ENCODE results near the gene ZNF536.

The ZNF536 gene

GRCh38 chr19:30519607-30520205 lies 147.5 kb downstream of the ZNF536 start:
- no peak for DNase-seq (ENCODE audit: low read depth in 1 of 2, low spot score in 1 of 2)
- TF ChIP-seq JUND (IDR thresholded peaks at IDR 0.05; ENCODE audit: low read depth): no peak
- in situ Hi-C loops (cut with HindIII; ENCODE audit: low pct_unique_long_range_greater_than_20kb, low sequenced_read_pairs): no loop called here

DNA sequence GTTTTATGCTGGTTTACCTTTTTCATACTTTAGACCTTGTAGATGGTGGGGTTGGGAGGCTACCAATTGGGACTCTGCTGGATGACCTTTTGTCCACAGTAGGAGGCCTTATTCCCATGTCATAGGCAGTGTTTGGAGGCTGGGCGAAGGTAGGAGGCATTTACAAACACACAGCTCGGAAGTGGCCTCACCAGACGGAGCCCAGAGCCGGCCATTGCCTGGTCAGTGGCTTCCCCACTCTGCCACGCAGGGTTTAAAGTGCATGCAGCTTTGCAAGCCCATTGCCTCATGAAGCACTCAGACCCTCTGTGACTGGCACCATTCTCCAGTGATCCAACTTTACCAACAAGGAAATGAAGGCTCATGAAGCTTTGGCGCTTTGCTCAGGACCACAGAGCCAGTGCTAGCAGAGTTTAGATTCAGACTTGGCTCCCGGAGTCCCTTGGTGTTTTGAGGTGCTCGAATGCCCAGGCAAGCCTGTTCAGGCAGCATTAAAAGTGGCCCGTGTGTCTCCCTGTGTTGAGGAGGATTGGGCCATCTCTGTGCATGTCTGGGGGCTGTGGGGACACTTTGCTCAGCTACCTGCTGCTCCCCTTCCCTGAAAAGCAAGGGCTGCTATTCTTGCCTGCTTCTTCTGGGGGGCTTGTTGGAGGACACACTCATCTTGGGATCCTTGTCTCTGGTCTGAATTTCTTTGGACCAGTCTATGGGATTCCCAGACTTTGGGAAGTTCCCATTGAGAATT lies 148.7 kb downstream of the ZNF536 start:
- TF ChIP-seq JUND (IDR thresholded peaks at IDR 0.05; ENCODE audit: low read depth): no peak
- no peak for DNase-seq (ENCODE audit: low read depth in 1 of 2, low spot score in 1 of 2)
- in situ Hi-C loops (cut with HindIII; ENCODE audit: low pct_unique_long_range_greater_than_20kb, low sequenced_read_pairs): no loop called here

DNA sequence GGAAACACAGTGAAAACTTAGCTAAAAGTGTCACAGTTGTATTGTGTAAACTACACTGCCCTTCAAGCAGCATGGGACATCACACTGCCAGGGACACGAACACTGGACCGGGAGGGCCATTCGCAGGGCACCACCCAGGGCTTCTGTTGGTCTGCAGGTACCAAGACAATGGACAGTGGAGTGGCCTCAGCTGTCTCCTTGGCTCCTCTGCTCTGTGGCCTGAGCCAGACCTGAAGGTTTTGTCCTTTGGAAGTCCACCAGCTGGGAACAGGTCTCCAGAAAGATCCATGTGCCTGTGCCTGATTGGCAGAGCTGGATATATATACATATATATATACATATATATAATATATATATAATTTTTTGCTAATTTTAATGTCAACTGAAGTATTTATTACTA lies 149.8 kb downstream of the ZNF536 start:
- DNase-seq (ENCODE audit: low read depth in 1 of 2, low spot score in 1 of 2): no peak
- no peak for TF ChIP-seq JUND (IDR thresholded peaks at IDR 0.05; ENCODE audit: low read depth)
- in situ Hi-C loops (cut with HindIII; ENCODE audit: low pct_unique_long_range_greater_than_20kb, low sequenced_read_pairs): no loop called here

DNA sequence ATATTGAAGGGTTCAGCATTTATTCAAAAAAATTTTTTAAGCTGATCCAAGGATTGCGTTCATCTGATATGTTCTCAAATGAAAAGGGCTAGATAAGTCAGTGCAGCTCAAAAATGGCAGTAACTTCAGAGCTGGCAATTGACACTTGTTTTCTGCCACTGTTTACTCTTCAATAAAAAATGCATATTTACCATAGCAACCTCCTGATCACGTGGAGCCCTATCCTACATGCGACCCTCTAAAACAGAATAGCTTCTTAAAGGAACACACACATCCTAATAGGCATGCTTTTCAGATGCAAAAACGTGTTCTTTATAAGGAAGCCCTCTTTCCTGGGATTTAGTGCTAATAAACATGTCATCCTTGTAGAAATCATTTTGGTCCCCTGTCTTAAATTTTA lies 150.2 kb downstream of the ZNF536 start:
- TF ChIP-seq JUND (IDR thresholded peaks at IDR 0.05; ENCODE audit: low read depth): no peak
- DNase-seq (ENCODE audit: low read depth in 1 of 2, low spot score in 1 of 2): no peak
- in situ Hi-C loops (cut with HindIII; ENCODE audit: low pct_unique_long_range_greater_than_20kb, low sequenced_read_pairs): no loop called here

DNA sequence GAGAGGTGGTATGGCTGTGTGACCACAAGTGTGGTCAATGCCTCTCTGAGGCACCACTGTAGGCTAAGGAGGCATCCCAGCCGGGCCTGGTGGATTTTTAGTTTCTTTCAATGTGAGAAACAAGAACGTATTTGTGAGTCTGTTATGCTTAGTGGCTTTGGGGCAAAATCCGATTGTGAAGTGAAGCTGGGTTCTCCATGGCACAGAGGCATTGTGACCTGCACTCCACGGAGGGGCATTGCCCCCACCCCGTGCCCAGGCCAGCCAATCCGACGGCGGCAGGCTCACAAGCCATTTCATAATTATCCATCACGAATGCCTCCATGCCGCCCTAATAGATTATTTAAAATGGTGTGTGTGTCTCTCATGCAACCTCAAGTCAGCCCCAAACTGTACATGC lies 151.6 kb downstream of the ZNF536 start:
- TF ChIP-seq JUND (IDR thresholded peaks at IDR 0.05; ENCODE audit: low read depth): no peak
- in situ Hi-C loops (cut with HindIII; ENCODE audit: low pct_unique_long_range_greater_than_20kb, low sequenced_read_pairs): no loop called here
- DNase-seq (ENCODE audit: low read depth in 1 of 2, low spot score in 1 of 2): no peak

DNA sequence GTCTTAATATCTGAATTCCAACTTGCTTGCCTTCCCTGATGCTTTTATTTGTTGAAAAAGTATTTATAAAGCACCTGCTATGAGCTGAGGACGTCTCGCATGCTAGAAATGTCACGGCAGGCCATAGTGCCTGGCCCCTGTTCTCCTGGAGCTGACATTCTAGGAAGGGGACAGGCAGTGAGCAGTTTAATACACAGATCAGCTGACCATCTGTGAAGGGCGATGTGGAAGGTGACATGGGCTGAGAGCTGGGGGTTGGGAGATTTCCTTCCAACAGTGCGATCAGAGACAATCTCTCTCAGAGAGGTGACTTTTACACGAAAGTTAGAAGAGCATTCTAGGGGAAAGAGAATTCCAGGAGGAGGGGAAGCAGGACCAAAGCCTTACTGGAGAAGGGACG lies 153.2 kb downstream of the ZNF536 start:
- no peak for TF ChIP-seq JUND (IDR thresholded peaks at IDR 0.05; ENCODE audit: low read depth)
- in situ Hi-C loops (cut with HindIII; ENCODE audit: low pct_unique_long_range_greater_than_20kb, low sequenced_read_pairs): no loop called here
- no peak for DNase-seq (ENCODE audit: low read depth in 1 of 2, low spot score in 1 of 2)

DNA sequence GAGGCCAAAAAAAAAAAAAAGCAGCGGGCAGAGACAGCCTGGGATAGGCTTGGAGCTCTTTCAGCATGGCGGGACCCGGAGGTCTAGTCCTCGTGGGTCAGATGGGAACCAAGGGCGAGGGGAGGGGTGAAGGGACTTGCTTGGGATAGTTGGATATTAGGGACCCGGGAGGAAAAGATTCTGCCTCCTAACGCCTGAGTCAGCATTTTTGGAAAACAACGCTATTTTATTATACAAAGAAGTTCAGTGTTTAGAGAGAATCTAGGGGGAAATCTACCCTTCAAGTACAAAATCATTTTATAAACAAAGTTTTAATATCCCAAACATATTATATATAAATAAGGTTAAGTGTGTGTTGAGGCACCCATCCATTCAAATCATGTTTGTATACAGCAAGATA lies 156.7 kb downstream of the ZNF536 start:
- DNase-seq (ENCODE audit: low read depth in 1 of 2, low spot score in 1 of 2): no peak
- no peak for TF ChIP-seq JUND (IDR thresholded peaks at IDR 0.05; ENCODE audit: low read depth)
- in situ Hi-C loops (cut with HindIII; ENCODE audit: low pct_unique_long_range_greater_than_20kb, low sequenced_read_pairs): no loop called here

DNA sequence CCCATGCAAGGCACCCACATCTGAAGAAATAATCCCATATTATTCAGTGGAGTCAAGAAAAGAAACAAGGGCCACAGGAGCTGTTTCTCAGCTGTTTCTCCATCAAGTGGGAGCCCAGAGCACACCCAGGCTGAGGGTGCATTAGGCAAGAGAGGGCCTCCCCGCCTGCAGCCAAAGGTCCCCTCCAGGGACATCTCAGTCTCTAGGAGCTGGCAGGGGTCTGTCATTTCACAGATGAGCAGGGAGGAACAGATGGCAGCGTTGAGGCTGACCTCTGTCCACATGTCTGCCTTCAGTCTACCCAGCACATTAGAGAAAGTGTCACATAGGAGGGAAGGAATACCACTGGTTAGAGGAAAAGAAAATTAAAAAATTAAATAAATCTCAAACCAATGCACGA lies 157.7 kb downstream of the ZNF536 start:
- in situ Hi-C loops (cut with HindIII; ENCODE audit: low pct_unique_long_range_greater_than_20kb, low sequenced_read_pairs): no loop called here
- no peak for DNase-seq (ENCODE audit: low read depth in 1 of 2, low spot score in 1 of 2)
- no peak for TF ChIP-seq JUND (IDR thresholded peaks at IDR 0.05; ENCODE audit: low read depth)

DNA sequence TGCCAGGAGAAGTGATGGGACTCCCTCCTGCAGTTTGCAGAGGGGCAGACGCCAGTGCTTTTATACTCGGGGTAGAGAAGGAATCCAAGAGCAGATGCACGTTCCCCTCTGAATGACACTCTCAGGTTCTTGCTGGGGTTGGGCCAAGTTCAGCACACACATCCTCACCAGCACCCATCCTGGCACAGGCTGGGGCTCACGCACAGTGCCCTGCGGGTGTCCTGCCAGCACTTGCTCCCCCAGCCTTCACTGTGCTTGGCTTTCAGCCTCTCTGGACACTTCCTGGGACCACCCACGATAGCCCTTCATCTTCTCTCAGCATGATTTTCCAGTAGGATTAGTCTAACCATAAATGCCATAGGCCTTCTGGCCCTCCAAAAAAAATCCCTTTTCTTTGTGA lies 158.6 kb downstream of the ZNF536 start:
- in situ Hi-C loops (cut with HindIII; ENCODE audit: low pct_unique_long_range_greater_than_20kb, low sequenced_read_pairs): no loop called here
- DNase-seq (ENCODE audit: low read depth in 1 of 2, low spot score in 1 of 2): no peak
- TF ChIP-seq JUND (IDR thresholded peaks at IDR 0.05; ENCODE audit: low read depth): no peak

DNA sequence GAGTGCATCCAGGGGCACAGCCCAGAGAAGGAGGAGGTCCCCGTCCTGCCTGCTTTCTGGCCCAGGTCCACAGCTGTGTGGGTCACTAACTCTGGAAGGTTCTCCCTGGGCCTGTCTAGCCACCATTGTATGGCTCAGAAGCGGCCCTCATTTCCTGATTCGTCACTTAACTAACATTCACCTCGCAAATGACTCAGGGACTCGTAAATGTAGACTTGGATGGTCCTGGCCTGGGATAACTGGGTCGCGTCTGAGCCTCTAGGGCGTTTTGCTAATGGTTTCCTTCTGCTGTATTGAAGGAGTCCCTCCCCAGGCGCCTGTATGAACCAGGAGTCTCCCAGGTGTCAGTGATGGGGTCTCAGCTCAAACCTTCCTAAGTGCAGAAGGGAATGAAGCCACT lies 162.8 kb downstream of the ZNF536 start:
- no peak for TF ChIP-seq JUND (IDR thresholded peaks at IDR 0.05; ENCODE audit: low read depth)
- DNase-seq (ENCODE audit: low read depth in 1 of 2, low spot score in 1 of 2): no peak
- in situ Hi-C loops (cut with HindIII; ENCODE audit: low pct_unique_long_range_greater_than_20kb, low sequenced_read_pairs): no loop called here

DNA sequence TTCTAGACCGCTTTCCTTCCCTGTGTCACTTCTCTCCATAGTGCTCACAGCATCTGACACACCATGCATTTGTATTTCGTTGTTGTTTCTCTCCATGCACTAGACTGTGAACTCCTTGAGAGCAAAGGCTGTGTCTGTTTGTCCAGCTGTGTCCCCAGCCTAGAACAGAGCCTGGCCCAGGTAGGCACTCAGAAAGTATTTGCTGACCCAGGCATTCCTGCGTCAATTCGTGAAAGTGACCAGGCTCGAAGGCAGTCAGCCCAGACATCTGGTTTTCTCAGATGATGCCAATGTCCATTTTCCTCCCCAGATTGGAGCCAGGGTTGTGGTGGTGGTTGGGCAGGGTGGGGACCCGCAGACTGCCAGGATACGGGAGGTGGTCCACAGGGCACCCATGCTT lies 164.8 kb downstream of the ZNF536 start:
- in situ Hi-C loops (cut with HindIII; ENCODE audit: low pct_unique_long_range_greater_than_20kb, low sequenced_read_pairs): no loop called here
- no peak for TF ChIP-seq JUND (IDR thresholded peaks at IDR 0.05; ENCODE audit: low read depth)
- no peak for DNase-seq (ENCODE audit: low read depth in 1 of 2, low spot score in 1 of 2)

DNA sequence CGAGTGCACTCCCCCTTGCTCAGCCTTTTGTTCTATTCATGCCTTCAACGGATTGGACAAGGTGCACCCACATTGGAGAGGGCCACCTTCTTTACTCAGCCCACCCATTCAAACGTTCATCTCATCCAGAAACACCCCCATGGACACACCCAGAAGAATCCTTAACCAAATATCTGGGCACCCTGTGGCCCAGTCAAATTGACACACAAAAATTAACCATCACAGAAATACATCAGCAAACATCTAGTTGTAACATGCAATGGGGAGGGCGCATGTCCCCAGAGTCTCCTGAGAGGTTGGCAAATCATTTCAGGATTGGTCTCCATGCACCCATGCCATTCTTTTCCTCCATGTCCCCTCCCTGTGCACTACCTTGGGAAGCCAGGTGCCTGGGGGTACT lies 167.1 kb downstream of the ZNF536 start:
- TF ChIP-seq JUND (IDR thresholded peaks at IDR 0.05; ENCODE audit: low read depth): no peak
- in situ Hi-C loops (cut with HindIII; ENCODE audit: low pct_unique_long_range_greater_than_20kb, low sequenced_read_pairs): no loop called here
- no peak for DNase-seq (ENCODE audit: low read depth in 1 of 2, low spot score in 1 of 2)

DNA sequence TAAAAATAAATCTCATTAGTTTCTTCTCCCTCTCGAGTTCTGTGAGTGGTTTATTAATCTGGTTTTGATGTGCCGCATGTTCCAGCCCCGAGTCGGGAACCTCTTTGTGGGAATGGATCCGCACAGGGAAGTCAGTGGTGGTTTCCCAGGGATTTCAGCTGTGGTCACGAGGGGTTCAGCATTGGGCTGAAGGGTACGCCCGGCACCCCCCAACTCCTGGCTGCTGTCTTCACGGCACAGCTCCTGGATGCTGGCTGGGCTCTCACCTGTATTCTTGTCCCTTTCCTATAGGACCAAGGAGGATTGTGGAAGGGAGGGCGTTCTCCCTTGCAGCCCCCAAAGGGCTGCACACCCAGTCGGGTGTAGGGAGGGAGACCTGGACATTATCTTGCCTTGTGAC lies 167.8 kb downstream of the ZNF536 start:
- no peak for TF ChIP-seq JUND (IDR thresholded peaks at IDR 0.05; ENCODE audit: low read depth)
- in situ Hi-C loops (cut with HindIII; ENCODE audit: low pct_unique_long_range_greater_than_20kb, low sequenced_read_pairs): no loop called here

DNA sequence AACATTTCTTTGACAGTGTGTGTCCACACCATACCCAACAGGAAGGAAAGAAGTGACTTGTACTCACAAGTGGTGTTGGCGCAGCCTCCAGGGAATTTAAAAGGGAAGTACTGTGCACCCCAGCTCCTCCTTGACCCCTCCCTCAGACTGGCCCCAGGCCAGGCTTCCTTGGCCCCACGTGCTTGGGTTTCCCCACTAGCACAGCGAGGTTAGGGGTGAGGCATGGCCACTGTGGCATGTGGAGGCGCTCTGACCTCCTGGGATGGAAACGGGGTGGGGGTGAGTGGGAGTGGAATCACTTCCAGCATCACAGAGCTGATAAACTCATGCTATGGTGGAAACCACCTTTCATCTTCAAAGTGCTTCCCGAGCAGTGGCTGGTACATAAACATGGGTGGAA lies 168.6 kb downstream of the ZNF536 start:
- DNase-seq (ENCODE audit: low read depth in 1 of 2, low spot score in 1 of 2): no peak
- TF ChIP-seq JUND (IDR thresholded peaks at IDR 0.05; ENCODE audit: low read depth): no peak
- in situ Hi-C loops (cut with HindIII; ENCODE audit: low pct_unique_long_range_greater_than_20kb, low sequenced_read_pairs): no loop called here

More for the DNA sequence above, 167.8 kb downstream of the ZNF536 start:
- no peak for DNase-seq (ENCODE audit: low read depth in 1 of 2, low spot score in 1 of 2)
